Liver (tissue), 3 donors: ENCODE measurements around the gene RAD54L2.

Experiments used
- RXRA ChIP-seq, 2 donors: IDR thresholded peaks; 2 replicates each; pipeline ENCODE4 v1.6.1; 2017 to 2018; ENCODE audit warnings: antibody characterized with exemption in 2 of 2, mild to moderate bottlenecking in 1 of 2
- SP1 ChIP-seq: IDR thresholded peaks from 2 replicates; pipeline ENCODE4 v1.6.1; 2018; ENCODE audit warnings: antibody characterized with exemption, mild to moderate bottlenecking
- YY1 ChIP-seq: IDR thresholded peaks from 2 replicates; pipeline ENCODE4 v1.6.1; 2016; ENCODE audit warnings: antibody characterized with exemption, mild to moderate bottlenecking
- TF ChIP-seq, protein P1 (sequence below): fragments of 150-350 bp; IDR thresholded peaks from 2 replicates; pipeline ENCODE4 v1.5.1; 2017; ENCODE audit warnings: improper control_type of control experiment, low read depth, low read length; ENCODE audit not compliant: missing input control
- TF ChIP-seq, protein P2 (sequence below): IDR thresholded peaks from 2 replicates; pipeline ENCODE4 v1.6.1; 2016; ENCODE audit warnings: antibody characterized with exemption
- donor health status: healthy.
- donor health status: healthy.

DNA sequence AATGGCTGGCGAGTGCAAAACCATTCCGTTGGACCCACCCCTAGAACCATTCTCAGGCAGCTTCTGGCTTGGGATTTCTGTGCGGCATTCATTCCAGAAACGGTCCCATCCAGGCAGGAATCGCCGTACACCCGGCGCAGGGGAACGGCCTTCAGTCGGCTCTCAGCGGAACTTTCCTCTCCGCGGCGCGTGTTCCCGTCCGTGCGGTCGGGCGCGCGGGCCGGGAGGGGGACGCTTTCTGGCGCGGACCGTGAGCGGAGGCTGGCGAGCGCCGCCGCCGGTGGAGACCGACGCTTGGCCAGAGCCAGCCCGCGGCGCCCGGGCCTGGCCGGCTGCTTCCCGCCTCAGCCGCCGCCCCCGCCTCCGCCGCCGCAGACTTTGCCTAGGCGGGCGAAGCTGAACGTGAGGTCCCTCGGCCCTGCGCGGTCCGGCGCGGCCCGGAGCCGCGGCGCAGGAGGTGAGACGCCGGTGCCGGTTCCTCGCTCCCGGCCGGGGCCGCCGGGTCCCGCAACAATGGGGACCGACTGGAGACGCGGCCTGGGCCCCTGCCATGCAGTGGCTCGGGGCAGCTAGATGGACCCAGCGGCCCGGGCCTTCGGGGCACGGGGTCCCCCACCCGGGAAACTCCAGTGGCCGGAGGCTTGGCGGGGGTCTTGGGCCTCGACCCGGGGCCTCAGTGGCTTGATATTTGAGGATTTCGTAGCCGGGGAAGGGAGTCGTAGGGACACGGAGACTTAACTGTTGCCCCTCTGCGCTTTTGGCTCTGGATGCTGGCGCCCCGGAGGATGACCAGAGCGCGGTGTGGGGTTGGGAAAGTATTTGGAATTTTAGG, at the start of gene RAD54L2:
- TF ChIP-seq, protein P1, sequence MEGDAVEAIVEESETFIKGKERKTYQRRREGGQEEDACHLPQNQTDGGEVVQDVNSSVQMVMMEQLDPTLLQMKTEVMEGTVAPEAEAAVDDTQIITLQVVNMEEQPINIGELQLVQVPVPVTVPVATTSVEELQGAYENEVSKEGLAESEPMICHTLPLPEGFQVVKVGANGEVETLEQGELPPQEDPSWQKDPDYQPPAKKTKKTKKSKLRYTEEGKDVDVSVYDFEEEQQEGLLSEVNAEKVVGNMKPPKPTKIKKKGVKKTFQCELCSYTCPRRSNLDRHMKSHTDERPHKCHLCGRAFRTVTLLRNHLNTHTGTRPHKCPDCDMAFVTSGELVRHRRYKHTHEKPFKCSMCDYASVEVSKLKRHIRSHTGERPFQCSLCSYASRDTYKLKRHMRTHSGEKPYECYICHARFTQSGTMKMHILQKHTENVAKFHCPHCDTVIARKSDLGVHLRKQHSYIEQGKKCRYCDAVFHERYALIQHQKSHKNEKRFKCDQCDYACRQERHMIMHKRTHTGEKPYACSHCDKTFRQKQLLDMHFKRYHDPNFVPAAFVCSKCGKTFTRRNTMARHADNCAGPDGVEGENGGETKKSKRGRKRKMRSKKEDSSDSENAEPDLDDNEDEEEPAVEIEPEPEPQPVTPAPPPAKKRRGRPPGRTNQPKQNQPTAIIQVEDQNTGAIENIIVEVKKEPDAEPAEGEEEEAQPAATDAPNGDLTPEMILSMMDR, result peak; percentile 9
- TF ChIP-seq RXRA (IDR thresholded peaks at IDR 0.05) (no peak), SP1 (peak; percentile 34), YY1 (peak; percentile 33)
- TF ChIP-seq, protein P2, sequence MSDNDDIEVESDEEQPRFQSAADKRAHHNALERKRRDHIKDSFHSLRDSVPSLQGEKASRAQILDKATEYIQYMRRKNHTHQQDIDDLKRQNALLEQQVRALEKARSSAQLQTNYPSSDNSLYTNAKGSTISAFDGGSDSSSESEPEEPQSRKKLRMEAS, result peak; percentile 33
